SW 1271 (cell line): ENCODE results near the gene OPCML.

Source experiments
- DNase-seq, 2 experiments: peaks; one replicate each; lab custom pipeline; 2025; lab: John Stamatoyannopoulos, UW

Gene OPCML

GRCh38 chr11:133072858-133073582, 459.3 kb downstream of the OPCML start:
- DNase-seq = no peak

DNA sequence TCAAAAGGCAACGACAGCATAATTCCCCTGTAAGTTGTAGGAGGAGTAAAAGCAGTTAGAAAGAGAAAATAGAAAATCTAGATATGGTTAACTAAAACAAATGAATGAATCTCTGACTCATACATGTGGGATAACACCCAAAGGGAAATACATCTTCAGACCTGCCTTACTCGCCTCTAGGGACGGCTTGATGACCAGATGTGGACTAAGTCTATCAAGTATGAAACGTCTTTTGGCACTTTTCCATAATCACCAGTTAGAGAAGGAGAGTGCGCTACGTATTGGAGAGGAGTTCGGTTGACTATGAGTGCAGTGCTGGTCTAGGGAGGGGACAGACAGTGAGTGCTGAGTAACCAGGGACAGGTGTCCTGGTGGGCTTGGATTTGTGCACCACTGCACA, 459.9 kb downstream of the OPCML start:
- DNase-seq = no peak

DNA sequence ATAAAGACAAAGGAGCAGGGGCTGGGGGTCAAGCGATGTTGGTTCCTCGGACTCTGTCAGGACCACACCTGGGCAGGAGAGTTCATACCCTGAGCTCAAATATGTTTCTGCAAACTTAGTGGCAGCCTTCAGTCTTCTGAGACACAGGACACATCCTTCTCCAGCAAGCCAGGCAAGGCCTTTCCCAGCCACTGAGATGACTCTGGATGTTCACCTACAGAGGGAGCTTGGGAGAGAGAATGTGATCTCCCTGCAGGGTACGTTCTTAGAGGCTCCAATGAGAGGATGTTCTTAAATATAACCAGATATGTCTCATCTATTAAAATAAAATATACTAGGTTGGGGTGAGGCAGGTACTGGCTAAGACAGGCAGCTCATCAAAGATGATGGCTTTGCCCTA, 461.5 kb downstream of the OPCML start:
- DNase-seq = no peak

DNA sequence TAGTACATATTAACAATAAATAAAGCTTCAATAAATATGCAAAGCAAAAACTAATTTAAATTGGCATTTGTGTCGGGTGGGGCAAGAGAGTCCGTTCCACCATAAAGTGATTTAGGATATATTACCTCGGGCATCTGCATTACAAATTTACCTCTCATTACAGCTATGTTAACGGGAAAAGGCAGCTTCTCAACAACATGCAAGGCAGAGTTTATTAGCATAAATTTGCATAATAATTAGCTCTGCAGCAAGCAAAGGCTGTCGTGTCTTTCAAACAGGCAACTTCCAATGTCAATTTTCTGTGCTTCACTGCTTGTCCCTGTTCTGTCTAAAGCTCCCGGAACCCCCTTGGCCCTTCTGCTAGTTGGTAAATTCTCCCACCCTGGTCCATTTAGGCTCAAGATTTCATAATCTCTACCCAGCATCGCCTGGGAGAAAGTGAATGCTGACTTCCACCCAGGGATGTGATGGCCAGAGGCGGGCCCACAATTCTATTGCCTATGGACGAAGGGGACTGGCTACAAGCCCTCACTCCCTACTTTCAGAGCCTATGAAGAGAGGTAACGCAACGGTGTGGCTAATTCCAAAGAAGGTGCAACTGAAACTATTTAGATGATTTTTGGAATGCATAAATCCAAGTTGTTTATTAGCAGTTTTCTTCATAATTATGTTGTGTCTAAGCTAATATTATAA, 462.1 kb downstream of the OPCML start:
- DNase-seq = no peak

DNA sequence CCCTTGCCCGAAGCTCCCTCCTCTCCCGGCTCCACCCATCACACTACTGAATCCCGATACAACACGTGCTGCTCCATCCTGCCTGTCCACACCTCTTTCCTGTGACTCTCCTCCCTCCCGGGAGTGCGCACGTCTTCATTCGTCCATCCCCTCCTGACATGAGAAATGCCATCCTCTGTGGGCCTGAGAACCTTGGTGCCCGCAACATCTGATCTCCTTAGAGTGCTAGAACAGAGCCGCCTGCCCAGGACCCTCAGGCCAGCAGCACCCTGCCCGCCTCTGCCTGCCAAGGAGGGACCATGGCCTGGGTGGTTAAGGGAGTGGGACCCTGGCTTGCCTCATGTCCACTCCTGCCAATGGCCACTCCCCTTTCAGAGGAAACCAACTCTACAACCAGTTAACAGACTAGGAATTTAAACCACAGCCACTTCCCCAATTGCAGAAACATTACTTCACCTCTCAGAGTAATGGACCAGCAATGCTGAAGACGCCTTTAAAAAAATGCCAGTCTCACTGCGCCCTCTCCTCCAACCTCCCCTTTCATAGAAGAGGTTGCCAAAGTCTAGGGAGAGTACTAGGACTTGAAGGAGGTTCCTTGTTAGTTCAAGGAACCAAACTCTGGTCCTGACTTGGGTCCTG, 466.3 kb downstream of the OPCML start:
- no peak for DNase-seq

GRCh38 chr11:133064961-133065360, 467.3 kb downstream of the OPCML start:
- DNase-seq = no peak

DNA sequence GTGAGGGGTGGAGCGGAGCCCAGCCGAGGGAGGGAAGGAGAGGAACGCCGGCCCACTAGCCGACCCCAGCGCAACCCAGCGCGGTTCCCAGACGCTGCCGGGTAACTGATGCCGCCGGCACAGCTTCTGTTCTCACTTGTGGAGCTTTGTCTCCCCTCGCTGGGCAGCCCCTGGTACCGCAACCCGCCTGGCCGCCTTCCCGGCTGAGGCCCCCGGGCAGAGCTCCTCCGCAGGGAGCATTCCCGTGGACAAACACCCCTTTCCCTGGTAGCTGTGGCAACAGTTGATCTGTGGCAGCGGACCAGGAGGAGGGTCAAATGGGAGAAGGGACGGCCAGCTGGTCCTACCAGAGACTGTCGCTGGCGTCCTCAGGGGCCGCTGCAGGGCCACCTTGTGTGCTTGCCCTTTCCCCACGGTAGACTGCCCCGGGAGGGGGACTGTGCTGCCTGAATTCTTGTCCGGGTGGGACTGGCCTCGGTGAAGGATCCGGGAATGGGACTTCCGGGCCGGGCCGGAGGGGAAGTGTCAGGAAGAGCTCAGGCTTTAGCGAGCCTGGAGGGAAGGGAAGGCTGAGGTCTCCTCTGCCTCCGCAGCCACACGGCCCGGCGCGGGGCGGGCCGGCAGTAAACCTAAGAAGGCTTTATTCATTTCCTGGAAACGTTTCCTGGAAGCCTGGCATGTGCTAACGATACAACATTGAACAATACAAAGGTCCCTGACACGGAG, 468.0 kb downstream of the OPCML start:
- no peak for DNase-seq

DNA sequence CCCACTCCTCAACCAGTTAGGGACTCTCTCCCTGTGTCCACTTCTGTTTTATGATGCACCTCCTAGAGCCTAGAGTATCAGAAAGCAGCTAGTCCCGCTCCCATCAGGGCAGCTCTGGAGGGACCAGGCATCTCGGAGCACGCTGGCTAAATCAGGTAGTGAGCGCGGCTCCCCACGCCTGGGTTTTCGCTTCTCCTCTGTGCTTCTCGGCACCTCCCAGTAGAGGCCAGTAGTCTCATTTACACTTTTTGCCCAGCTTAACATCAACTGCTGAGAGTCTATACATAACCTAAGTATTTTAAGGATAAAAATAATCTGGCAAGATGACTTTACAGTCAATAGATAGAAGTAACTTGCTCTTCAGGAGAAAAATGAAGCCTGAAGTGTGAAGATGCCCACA, 473.8 kb downstream of the OPCML start:
- DNase-seq = no peak

DNA sequence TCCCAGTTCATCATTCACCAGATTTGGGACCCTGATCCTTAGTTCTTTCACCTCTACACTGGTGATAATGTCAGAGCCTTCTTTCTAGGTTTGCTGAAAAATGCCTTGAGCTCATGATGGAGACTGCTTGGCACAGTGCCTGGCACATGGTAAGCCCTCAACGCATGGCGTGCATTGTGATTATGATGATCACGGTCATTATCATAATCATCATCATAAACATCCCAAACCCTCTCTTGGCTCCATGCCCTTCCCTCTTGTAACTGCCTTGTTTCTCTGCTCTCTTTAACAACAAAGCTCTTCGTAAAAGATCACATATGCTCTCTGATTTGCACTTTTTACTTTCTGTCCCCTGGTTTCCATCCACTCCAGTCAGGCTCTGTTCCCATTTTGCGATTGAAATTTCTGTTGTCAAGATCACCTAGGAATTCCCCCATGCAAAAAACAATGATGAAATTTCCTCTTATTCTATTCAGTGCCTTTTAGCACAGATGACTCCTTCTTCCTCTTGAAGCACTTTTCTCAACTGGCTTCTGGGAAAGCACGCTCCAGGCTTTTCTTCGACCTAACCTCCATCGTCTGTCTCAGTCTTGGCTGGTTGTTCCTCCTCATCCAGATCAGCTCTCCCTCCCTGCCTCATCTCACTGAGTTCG, 479.1 kb downstream of the OPCML start:
- DNase-seq = no peak

- DNase-seq = no peak
Observed at GRCh38 chr11:133052537-133052936, 479.8 kb downstream of the OPCML start.

DNA sequence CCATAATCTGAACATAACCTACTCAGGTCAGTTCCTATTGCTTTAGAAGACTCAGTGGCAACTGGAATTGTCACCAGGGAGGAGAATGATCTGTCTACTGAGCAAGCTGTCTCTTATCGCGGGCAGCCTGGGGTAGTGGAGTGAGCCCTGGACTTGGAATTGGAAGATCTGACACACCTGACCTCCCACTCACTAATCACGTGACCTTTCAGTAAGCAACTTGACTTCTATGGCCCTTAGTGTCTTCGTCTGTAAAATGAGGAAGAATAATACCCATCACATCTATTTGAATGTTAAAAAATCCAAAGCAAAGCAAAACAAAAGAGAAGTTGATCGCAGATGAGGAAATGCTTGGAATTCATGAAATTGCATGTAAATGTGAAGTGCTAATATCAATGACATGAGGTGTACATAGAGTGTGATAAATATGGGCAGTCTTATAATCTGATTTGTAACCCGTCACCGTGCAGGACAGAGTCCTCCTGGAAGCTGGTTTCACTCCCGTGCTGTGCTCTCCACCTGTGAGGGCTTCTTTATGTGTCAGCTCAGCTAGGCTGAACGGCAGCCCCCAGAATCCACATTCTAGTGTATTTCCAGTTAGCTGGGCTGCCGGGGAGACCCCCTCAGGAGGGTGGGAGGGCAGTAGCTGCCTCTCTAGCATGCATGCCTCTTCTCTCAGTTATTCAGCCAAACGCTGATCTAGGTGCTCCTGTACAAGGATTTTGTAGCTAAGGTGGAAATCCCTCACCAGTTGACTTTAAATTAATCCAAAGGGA, 482.9 kb downstream of the OPCML start:
- DNase-seq = no peak

DNA sequence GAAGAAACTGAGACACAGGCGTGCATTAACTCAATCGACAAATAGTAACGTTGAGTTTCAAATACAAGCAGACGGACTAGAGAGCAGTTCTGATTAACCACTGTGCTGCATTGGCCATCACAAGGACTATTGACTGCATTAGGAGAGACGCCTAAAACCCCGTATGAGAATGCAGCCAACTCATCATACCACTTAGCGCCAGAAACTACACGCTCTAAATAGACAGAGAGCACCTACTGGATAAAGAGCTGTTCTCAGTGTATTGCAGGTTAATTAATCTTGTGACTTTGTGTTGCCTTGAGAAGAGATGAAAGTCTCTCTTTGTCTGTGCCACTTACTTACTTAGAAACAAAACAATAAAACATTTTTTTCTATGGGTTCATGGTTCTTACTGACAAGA, 484.0 kb downstream of the OPCML start:
- DNase-seq = no peak

DNA sequence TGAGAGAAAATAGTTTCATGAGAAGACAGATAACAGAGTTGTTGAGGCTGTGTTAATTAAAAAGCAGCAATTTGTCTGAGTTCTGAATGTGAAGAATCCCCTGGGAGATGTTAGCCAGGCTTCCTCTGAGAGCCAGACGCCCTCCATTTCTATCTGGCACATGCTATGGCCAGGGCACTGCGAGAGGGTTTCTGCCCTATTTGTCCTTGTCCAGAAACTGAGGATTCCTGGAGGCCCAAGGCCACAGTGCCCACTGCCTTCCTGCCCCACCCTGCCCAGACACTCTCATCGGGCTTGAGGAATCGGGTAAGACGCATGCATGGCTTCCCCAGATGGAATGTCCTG, 484.6 kb downstream of the OPCML start:
- no peak for DNase-seq

GRCh38 chr11:133047036-133047770, 485.1 kb downstream of the OPCML start:
- no peak for DNase-seq

DNA sequence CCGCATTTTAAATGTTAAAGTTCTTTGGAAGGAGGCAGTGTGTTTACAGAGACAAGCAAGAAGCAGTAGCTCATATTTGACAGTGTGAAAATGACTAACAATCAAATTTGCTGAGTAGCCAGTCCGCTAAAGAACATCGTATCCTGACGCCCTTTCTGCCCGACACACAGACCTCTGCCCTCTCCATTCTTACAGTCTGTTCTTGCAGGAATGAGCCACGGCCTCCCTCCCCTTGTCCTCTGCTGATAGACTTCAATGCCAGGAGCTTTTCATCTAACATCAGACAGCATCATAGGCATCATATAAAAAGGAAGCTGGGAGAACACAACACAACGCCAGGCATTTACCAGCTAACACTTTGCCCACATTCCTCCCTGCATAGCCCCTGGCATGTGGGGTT, 486.0 kb downstream of the OPCML start:
- DNase-seq = no peak

GRCh38 chr11:133041928-133042882, 490.1 kb downstream of the OPCML start:
- DNase-seq = no peak

DNA sequence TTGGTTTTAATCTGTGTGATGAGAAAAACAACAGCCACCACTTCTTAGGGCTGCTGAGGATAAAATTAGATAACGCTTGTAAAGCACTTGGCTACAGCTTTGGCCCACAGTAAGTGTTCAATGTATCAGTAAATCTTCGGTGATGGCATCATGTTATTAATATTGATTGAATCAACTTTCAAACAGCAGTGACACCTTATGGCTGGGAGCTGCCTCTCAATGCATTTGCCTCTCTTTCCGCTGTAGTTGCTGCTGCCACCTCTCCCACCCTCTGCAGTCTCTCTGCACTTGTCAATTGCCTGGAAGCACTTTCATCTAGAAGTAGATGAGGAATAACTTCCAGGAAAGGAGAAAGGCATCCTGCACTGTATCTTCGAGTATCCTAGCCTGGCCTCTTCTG, 491.1 kb downstream of the OPCML start:
- DNase-seq = no peak

DNA sequence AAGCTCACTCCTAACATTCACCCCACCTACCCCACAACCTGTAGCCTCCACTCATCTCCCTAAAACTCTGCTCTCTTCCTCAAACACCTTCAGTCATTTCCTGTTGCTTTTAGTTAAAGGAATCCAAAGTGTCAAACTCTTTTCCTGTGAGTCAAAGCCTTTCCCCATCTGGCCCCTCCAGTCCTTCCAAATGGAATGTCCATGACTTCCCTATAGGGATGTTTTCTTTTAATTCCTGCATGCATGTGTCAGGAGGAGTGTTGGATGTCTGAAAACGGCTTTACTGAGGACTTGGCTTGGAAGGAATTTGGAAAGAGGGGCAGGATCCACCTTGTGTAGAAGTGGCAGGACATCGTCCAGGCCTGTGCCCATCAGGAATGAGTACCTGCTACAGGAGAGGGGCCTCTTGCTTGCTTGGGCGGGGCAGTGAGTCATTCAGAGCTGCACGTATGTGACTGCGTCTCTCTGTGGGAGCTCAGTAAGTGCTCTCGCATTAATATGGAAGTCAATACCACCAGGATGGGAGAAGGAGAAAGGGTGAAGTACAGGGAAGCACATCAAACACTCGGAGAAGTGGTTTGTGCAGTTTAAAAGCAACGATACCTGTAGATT, 491.9 kb downstream of the OPCML start:
- peak in 1 of 2 experiments; percentile 1 for DNase-seq

- no peak for DNase-seq
Observed at GRCh38 chr11:133038850-133039249, 493.5 kb downstream of the OPCML start.
